Right atrium auricular region (tissue), 2 donors: Measurements from ENCODE around the gene GIPC3. TPM values are rescaled to one million over a fixed set of nuclear protein-coding genes. Genes with fewer than 3 reads are reported as not detected.
A peak's percentile ranks its signal among the peaks of the same experiment; 100 is the strongest.
"Not testable (repeated sequence)": the region's sequence is repeated elsewhere in the genome, so short reads cannot be mapped to it uniquely, and the experiment has no call there.

ENCODE experiments used
- DNase-seq: peaks from one replicate; pipeline ENCODE4 v3.0.0-alpha.2; 2019; ENCODE audit warnings: low spot score
- H3K27ac ChIP-seq, 2 donors: fragments of 200-600 bp; sonication (generic); 1 replicate in 1 of 2; 2 replicates in 1 of 2; pipeline ENCODE4 v1.5.1; 2016 to 2019
- H3K27me3 ChIP-seq, 2 donors: fragments of 200-600 bp; sonication (generic); one replicate each; pipeline versions ENCODE4 v1.5.1 to v1.6.0; 2017 to 2019
- H3K36me3 ChIP-seq: fragments of 200-600 bp; sonication (generic); one replicate; pipeline ENCODE4 v1.5.1; 2016
- H3K4me1 ChIP-seq, 2 donors: fragments of 200-600 bp; sonication (generic); one replicate each; pipeline versions ENCODE4 v1.5.1 to v1.6.0; 2017 to 2019
- H3K4me3 ChIP-seq, 2 donors: fragments of 200-600 bp; sonication (generic); 1 replicate in 1 of 2; 2 replicates in 1 of 2; pipeline ENCODE4 v1.5.1; 2017 to 2019; ENCODE audit warnings: mild to moderate bottlenecking in 1 of 2, moderate library complexity in 1 of 2
- H3K9me3 ChIP-seq, 2 donors: fragments of 200-600 bp; sonication (generic); one replicate each; pipeline ENCODE4 v1.5.1; 2019
- CTCF ChIP-seq, 2 donors: fragments of 200-600 bp; sonication (generic); IDR thresholded peaks; one replicate each; pipeline ENCODE4 v1.5.1; 2019; ENCODE audit warnings: antibody characterized with exemption in 2 of 2
- total RNA-seq, 2 donors: library from RNA; depleted of rRNA; stranded (reverse); fragments of >200 nt; gene quantifications; one replicate each; pipeline ENCODE4 v1.1.0, GENCODE V29; 2016

Gene GIPC3
- total RNA-seq, 2 donors from 2014 or later = 0.96 to 1.5 TPM

GRCh38 chr19:3563709-3564524 is 21.4 kb upstream of the GIPC3 start:
- no peak overlapping the region for H3K4me3 ChIP-seq
- no peaks in the 10 kb centered on the region for H3K9me3 ChIP-seq
- no peaks in the 10 kb centered on the region for H3K36me3 ChIP-seq
- no peak overlapping the region for H3K27ac ChIP-seq
- H3K27me3 ChIP-seq = no peaks in the 10 kb centered on the region
- no peak for TF ChIP-seq CTCF (IDR thresholded peaks at IDR 0.05)
- no peaks in the 10 kb centered on the region for H3K4me1 ChIP-seq
- no peak for DNase-seq

DNA sequence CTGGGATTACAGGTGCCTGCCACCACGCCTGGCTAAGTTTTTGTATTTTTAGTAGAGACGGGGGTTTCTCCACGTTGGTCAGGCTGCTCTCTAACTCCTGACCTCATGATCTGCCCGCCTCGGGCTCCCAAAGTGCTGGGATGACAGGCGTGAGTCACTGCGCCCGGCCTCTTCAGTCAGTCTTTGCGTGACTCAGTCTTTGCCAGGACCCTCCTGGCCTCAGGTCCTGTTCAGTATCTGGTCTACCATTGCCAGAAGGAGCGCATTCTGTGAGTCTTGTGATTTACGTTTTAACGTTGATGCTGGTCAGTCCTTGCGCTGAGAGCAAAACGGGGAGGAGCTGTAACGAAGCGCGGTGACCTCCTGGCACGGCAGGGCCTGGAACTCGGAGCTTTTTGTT is 20.1 kb upstream of the GIPC3 start:
- DNase-seq = no peak
- Histone ChIP-seq H3K4me1 (no peaks in the 10 kb centered on the region), H3K27ac (no peak overlapping the region), H3K27me3 (no peaks in the 10 kb centered on the region), H3K4me3 (no peak overlapping the region), H3K9me3 (no peaks in the 10 kb centered on the region), H3K36me3 (no peaks in the 10 kb centered on the region)
- no peak for TF ChIP-seq CTCF (IDR thresholded peaks at IDR 0.05)

DNA sequence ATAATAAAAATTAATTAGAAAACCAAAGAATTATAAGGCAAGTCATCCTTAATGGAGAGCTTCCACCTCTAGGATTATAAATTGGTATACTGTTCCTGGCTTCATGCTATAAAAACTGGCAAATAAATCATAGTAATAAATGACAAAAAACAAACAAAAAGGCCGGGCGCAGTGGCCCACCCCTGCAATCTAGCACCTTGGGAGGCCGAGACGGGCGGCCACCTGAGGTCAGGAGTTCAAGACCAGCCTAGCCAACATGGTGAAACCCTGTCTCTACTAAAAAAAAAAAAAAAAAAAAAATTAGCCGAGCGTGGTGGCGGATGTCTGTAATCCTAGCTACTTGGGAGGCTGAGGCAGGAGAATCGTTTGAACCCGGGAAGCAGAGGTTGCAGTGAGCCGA is 15.2 kb upstream of the GIPC3 start:
- peaks cover 0 to 17% of the 10 kb centered on the region in 2 donors for H3K4me1 ChIP-seq
- H3K9me3 ChIP-seq, DNase-seq, H3K27ac ChIP-seq, H3K36me3 ChIP-seq, H3K4me3 ChIP-seq, H3K27me3 ChIP-seq: not testable (repeated sequence)

GRCh38 chr19:3570606-3571011 is 14.7 kb upstream of the GIPC3 start:
- no peak for DNase-seq

DNA sequence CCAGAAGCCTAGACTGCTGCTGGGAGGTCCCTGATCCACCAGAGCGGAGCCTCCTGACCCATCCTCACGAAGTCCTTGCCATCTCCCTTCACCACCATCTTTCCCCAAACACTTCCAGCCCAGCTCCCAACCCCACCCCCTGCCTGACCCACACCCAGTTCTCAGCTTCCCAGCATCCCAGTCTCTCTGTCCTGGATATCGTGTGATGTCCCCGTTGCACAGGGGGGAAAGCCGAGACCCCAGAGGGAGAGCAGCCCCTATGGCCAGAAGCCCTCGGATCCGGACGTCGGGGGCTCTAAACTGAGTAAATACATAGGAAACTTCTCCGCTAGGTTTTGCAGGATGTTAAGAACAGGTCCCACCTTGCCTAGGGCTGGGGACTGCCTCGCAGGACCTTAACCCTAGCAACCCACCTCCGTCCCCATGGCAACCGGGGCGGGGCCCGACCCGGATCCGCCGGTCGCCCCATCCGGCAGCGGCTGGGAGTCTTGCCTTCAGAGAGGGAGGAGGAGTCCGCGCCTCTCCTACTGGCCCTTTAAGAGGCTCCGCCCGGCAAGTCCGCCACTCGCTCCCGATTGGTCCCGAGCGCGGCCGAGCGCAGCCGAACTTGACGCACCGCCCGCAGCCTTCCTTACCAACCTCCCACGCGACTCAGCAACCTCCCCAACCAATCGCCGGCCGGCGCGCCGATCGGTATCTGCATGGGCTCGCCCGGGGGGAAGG is 13.0 kb upstream of the GIPC3 start:
- H3K36me3 ChIP-seq = peaks cover 5% of the 10 kb centered on the region
- peak; percentile 100 for DNase-seq
- H3K27ac ChIP-seq = peak overlapping the region in 1 of 2 donors; percentile 84
- TF ChIP-seq CTCF (IDR thresholded peaks at IDR 0.05) = no peak
- peak overlapping the region; percentile 62 to 99 for H3K4me3 ChIP-seq
- H3K9me3 ChIP-seq = no peaks in the 10 kb centered on the region
- H3K4me1 ChIP-seq = peaks cover 0 to 28% of the 10 kb centered on the region in 2 donors
- H3K27me3 ChIP-seq = no peaks in the 10 kb centered on the region

More at GRCh38 chr19:3570606-3571011, 14.7 kb upstream of the GIPC3 start:
- Histone ChIP-seq H3K4me1 (peaks cover 0 to 17% of the 10 kb centered on the region in 2 donors), H3K36me3 (peaks cover 5% of the 10 kb centered on the region), H3K27ac (no peak overlapping the region), H3K9me3 (no peaks in the 10 kb centered on the region), H3K4me3 (no peak overlapping the region), H3K27me3 (no peaks in the 10 kb centered on the region)
- TF ChIP-seq CTCF (IDR thresholded peaks at IDR 0.05) = no peak

DNA sequence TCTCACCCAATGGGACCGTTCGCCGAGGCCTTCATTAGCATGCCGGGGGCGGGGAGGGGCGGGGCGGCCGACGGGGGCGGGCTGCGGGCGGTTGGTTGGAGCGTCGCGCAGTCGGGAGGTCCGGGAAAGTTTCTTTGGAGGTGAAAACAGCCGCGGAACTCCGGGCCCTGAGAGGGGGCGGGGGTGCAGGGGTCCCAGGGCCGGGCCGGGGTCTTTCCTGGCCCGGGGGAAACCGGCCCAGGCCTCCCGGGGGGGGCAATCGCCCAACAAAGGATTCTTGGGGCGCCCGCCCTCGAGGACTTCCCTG is 12.5 kb upstream of the GIPC3 start, which contains the start of gene HMG20B:
Gene HMG20B, plus strand, starts transcription at position 90 of the 307 bp plus-strand sequence. CDS start 366 bp downstream, outside the sequence.
- peak within 1 kb of the TSS; percentile 62 to 99 for H3K4me3 ChIP-seq
- DNase-seq = no peak
- H3K9me3 ChIP-seq = no peaks in the 10 kb centered on the region
- peaks cover 5% of the 10 kb centered on the region for H3K36me3 ChIP-seq
- TF ChIP-seq CTCF (IDR thresholded peaks at IDR 0.05) = no peak
- no peaks in the 10 kb centered on the region for H3K27me3 ChIP-seq
- peak within 1 kb of the TSS; percentile 55 to 84 for H3K27ac ChIP-seq
- peaks cover 0 to 28% of the 10 kb centered on the region in 2 donors for H3K4me1 ChIP-seq
